Spinal cord (tissue), 10 donors: ENCODE measurements around the gene SLCO3A1. TPM values are rescaled to one million over a fixed set of nuclear protein-coding genes. Genes with fewer than 3 reads are reported as not detected.

Experiments used
- DNase-seq, 6 donors: peaks; one replicate each; pipeline versions ENCODE4 v3.0.0 to v3.0.0-alpha.2; 2013 to 2015; ENCODE audit warnings: low spot score in 6 of 6, low read depth in 4 of 6
- H3K27ac ChIP-seq: one replicate; pipeline ENCODE4 v1.5.1; 2013; ENCODE audit warnings: low read depth, low read length, control low read depth
- H3K27me3 ChIP-seq: one replicate; pipeline ENCODE4 v1.6.1; 2013; ENCODE audit warnings: low read length; ENCODE audit not compliant: control insufficient read depth, insufficient read depth
- H3K36me3 ChIP-seq: one replicate; pipeline ENCODE4 v1.6.1; 2013; ENCODE audit warnings: low read length; ENCODE audit not compliant: control insufficient read depth, insufficient read depth
- H3K4me1 ChIP-seq: one replicate; pipeline ENCODE4 v1.6.1; 2013; ENCODE audit warnings: low read length; ENCODE audit not compliant: control insufficient read depth, insufficient read depth
- H3K4me3 ChIP-seq: one replicate; pipeline ENCODE4 v1.5.1; 2013; ENCODE audit warnings: low read depth, low read length, control low read depth
- H3K9me3 ChIP-seq: one replicate; pipeline ENCODE4 v1.6.1; 2013; ENCODE audit warnings: low read length; ENCODE audit not compliant: control insufficient read depth, insufficient read depth
- WGBS: methylation state at CpG from one replicate; pipeline ENCODE4 v1.1.5; 2013; ENCODE audit warnings: missing lambda C conversion rate; ENCODE audit not compliant: insufficient coverage; 5-methylcytosine and 5-hydroxymethylcytosine counted together
- polyA plus RNA-seq, 2 donors: library from polyadenylated mRNA; unstranded; fragments of 120-200 nt; gene quantifications; one replicate each; pipeline ENCODE4 v1.2.1, GENCODE V29; 2013; ENCODE audit not compliant: insufficient read length in 2 of 2
- total RNA-seq, 2 donors: library from RNA; depleted of rRNA in 1 of 2; stranded (reverse); fragments of 120-200 nt in 1 of 2; fragments of >200 nt in 1 of 2; gene quantifications; one replicate each; pipeline versions ENCODE4 v1.2.3 to v1.2.4, GENCODE V29; 2013 to 2014
- donor health status: healthy.

The SLCO3A1 gene
- total and polyA plus RNA-seq, 4 donors, result 4.6 to 22.2 (median 13.0) TPM

DNA sequence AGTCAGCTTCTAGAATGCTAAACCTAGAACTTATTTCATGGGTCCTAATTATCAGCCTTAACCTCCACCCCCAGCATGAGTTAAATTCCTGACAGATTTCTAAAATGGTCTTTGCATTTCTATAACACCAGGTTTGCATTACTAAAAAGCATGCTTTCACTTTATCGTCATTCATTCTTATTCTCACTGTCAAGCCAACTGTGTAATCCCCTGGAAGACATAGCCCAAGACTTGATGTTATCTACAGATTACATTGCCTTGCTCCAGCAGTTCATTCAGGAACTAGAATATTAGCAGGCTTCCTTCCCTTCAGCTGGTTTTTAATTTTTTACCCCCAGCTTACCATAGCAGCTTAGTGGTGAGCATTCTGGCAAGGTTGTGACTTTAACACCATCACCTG, 184.0 kb downstream of the SLCO3A1 start:
- Histone ChIP-seq H3K4me1 (peaks cover 9% of the 10 kb centered on the region), H3K27me3 (no peaks in the 10 kb centered on the region), H3K36me3 (no peaks in the 10 kb centered on the region), H3K27ac (no peak overlapping the region), H3K9me3 (no peaks in the 10 kb centered on the region), H3K4me3 (no peak overlapping the region)
- WGBS, result 87% methylated on average over 1 of the region's 1 CpG
- DNase-seq, result no peak

DNA sequence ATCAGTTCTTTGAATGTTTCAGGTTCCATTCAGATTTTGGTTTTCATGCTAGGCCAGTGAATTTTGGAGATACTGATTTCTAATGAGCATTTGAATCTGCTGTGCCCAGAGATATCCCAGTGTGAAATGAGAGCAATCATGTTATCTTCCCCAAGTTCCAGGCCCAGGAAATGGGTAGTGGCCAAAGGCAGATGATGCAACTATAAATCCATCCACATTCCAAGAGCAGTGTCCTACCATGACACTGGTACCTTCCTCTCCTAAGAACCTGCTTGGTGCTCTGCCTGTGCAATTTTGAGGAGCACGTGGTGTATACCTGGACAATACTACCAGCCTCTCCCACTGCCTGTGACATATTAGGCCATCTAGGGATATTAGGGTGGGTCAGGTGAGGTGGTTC, 186.8 kb downstream of the SLCO3A1 start:
- Histone ChIP-seq H3K9me3 (no peaks in the 10 kb centered on the region), H3K27ac (no peak overlapping the region), H3K4me1 (no peaks in the 10 kb centered on the region), H3K27me3 (no peaks in the 10 kb centered on the region), H3K36me3 (no peaks in the 10 kb centered on the region), H3K4me3 (no peak overlapping the region)
- DNase-seq, result no peak
- WGBS, result no CpG with 5 or more reads among the region's 1 CpG

DNA sequence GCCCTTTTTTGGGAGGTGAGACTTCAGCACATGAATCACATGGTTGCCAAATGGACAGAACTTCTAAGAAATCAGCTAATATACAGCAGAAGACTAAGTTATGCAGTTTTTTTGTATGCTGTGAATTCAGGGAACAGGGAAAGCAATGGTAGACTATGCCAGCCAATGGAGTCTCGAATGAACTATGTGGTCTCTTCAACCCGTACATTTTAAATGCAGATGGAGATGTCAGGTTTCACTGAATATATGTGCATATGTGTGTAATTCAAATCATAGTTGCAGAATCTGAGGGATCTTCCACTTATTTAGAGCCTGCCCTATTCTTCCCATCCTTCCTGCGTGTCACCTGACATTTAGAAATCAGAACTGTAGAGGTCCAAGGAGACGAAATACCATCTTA, 187.9 kb downstream of the SLCO3A1 start:
- H3K27me3 ChIP-seq, result no peaks in the 10 kb centered on the region
- H3K4me1 ChIP-seq, result no peaks in the 10 kb centered on the region
- no peaks in the 10 kb centered on the region for H3K36me3 ChIP-seq
- H3K4me3 ChIP-seq, result no peak overlapping the region
- H3K27ac ChIP-seq, result no peak overlapping the region
- WGBS, result no CpG with 5 or more reads among the region's 4 CpGs
- H3K9me3 ChIP-seq, result no peaks in the 10 kb centered on the region
- DNase-seq, result no peak

DNA sequence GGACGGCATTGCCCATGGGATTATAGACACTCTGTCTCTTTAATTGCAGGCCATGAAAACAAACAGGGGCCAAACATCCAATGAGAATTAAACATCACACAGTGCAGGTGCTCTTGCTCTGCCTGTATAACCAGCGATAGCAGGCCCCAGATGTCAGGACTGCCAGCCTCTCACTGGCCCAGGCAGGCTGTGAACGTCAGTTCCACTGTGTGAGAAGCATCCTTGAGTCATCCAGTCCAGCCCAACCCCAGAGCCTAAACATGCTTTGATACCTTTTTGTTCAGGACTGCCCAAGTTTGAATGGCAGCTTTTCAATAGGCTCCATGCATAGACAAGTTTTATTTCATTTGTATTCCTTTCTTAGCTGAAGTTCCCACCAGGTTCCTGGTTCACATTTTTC, 189.8 kb downstream of the SLCO3A1 start:
- Histone ChIP-seq H3K27me3 (no peaks in the 10 kb centered on the region), H3K27ac (no peak overlapping the region), H3K4me3 (no peak overlapping the region), H3K9me3 (no peaks in the 10 kb centered on the region), H3K4me1 (no peaks in the 10 kb centered on the region), H3K36me3 (no peaks in the 10 kb centered on the region)
- DNase-seq, result no peak
- 78% methylated on average over 3 of the region's 3 CpGs for WGBS

DNA sequence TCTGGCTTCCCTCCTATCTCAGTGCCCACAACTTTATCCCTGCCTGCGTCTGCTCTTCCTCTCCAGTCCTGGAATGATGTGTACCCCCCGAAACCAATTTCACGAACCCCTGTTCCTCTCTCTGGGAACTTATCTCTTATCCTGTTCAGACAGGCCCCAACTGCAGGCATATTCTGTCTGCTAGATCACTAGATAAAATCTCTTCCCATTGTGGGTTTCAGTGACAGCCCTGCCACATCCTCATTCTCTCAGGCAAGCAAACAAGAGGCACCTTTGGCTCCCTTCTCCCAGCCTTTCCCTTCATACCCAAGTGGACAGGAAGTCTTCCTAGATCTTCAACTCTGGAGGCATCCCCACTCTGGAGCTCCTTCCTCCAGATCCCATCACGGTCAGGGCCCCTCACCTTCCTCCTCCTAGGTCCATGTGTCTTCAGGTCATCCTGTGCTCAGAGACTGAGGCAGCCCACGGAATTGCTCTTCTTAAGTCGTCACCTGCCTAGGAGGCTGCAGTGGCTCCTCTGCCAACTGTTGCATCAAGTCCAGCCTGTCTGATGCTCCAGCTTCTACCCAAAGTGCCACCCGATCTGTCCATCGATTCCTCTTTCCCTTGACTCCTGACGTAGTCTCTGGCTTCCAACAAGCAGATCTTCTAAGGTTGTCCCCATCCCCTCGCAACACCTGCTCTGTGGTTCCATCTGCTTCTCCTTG, 190.8 kb downstream of the SLCO3A1 start:
- WGBS, result 94% methylated on average over 10 of the region's 10 CpGs
- no peak for DNase-seq
- no peak overlapping the region for H3K27ac ChIP-seq

DNA sequence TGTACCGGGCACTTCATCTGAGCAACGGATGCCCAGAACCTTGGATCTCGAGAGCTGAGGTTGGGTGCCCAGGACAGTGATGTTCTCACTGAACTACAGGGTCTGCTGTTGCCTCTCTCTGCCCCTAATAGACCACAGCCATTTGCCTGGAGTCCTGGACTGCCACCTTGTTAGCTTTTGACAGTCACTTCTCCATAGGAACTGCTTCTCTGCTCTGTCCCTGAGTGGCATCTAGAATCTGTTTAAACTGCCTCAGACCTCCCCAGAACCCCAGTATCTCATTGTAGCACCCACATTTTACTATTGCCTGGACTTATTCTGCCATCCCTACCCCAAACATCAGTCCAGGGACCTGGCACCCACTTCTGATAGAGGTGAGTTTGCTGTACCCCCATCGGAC, 194.4 kb downstream of the SLCO3A1 start:
- Histone ChIP-seq H3K36me3 (no peaks in the 10 kb centered on the region), H3K27ac (no peak overlapping the region), H3K9me3 (no peaks in the 10 kb centered on the region), H3K4me3 (no peak overlapping the region), H3K4me1 (peaks cover 10% of the 10 kb centered on the region), H3K27me3 (no peaks in the 10 kb centered on the region)
- 89% methylated on average over 3 of the region's 4 CpGs for WGBS
- no peak for DNase-seq

More for the DNA sequence above, 190.8 kb downstream of the SLCO3A1 start:
- Histone ChIP-seq H3K4me3 (no peak overlapping the region), H3K4me1 (peaks cover 4% of the 10 kb centered on the region), H3K9me3 (no peaks in the 10 kb centered on the region), H3K36me3 (no peaks in the 10 kb centered on the region), H3K27me3 (no peaks in the 10 kb centered on the region)

DNA sequence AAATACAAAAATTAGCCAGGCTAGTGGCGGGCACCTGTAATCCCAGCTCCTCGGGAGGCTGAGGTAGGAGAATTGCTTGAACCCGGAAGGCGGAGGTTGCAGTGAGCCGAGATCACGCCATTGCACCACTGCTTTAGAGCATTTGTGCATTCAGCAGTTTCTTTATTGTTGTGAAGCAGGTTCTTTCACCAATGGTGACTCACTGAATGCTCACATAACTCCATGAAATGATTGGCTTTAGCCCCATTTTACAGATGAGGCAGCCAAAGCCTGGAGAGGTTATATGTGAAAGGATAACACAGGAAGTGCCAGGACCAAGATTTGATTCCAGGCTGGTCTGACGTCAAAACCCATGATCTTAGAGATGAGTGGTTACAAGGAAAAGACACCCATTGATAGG, 195.2 kb downstream of the SLCO3A1 start:
- WGBS, result 97% methylated on average over 4 of the region's 7 CpGs
- Histone ChIP-seq H3K27me3 (no peaks in the 10 kb centered on the region), H3K27ac (no peak overlapping the region), H3K4me1 (peaks cover 10% of the 10 kb centered on the region), H3K9me3 (no peaks in the 10 kb centered on the region), H3K4me3 (no peak overlapping the region), H3K36me3 (no peaks in the 10 kb centered on the region)
- DNase-seq, result no peak

DNA sequence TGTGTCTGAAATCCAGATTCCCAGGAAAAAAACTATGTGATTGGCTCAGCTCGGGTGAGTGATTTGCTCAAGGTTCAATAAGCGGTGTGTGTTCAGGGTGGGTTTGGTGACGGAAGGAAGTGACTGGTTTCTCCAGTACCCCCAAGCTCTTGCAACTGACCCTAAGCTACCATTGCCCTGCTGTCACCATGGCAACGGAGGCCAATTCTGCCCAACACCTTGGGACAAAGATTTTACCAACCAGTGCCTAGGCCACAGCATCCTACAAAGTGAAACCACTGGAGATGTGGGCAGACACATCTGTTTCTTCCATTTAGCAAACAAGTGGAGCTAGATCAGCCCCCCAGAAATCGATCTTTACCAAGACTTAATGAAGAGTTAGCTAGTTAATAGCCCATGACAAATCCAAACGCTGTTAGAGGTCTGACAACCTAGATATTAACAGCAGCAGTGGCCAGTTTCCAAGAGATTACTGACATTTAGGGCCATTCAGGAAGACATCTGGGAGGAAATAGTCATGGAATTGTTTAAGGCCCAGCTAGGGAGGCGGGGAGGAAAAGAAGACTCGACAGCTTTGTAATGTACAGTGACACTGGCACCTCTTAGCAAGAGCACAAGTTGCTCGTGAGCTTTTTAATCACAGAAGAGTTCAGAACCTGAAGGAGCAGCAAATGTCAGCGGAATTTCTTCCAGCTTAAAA, 195.9 kb downstream of the SLCO3A1 start:
- Histone ChIP-seq H3K27ac (no peak overlapping the region), H3K9me3 (no peaks in the 10 kb centered on the region), H3K36me3 (no peaks in the 10 kb centered on the region), H3K27me3 (no peaks in the 10 kb centered on the region), H3K4me1 (peaks cover 10% of the 10 kb centered on the region), H3K4me3 (no peak overlapping the region)
- peak in 1 of 6 donors; percentile 79 for DNase-seq
- WGBS, result 46% methylated on average over 6 of the region's 10 CpGs

DNA sequence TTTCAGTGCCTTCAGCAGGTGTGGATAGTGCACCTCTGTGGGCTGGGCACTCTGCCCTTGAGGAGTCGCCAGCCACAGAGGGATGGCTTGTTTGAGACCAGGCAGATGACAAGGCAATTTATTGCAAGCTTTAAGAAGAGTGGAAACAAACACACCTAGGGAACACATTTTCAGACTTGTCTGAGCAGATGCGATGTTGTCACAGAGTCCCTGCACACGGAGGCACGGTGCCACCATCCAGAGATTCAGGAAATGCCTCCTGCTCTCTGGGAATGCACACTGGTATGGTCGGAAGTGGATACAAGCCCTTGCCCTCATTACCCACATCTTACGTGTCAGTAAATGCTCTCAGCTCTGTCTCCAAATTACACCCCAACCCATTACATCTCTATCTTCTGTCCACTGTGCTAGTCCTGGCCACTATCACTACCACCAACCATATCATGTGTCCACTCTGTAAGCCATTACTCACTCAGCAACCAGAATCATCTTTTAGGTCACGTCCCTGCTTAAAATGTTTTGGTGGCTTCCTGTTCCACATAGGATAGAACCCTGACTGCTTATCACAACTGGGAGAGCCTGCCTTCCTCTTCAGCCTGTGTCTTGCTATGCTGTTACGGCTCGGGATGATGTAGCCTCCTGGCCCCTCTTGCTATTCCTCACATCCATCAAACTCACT, 196.9 kb downstream of the SLCO3A1 start:
- H3K4me3 ChIP-seq, result no peak overlapping the region
- H3K27ac ChIP-seq, result no peak overlapping the region
- DNase-seq, result no peak
- 85% methylated on average over 9 of the region's 9 CpGs for WGBS
- no peaks in the 10 kb centered on the region for H3K27me3 ChIP-seq
- no peaks in the 10 kb centered on the region for H3K9me3 ChIP-seq
- H3K36me3 ChIP-seq, result no peaks in the 10 kb centered on the region
- peaks cover 10% of the 10 kb centered on the region for H3K4me1 ChIP-seq
